SK-N-SH treated with all-trans-retinoic acid at 6 μM for 48 hours (cell line): ENCODE results near the gene COX6A2.
"Not testable (repeated sequence)": the region's sequence is repeated elsewhere in the genome, so short reads cannot be mapped to it uniquely, and the experiment has no call there.

Experiments used
- BACH2 ChIP-seq: fragments of 250-450 bp; sonication (Bioruptor Pico); IDR thresholded peaks from 2 replicates; pipeline ENCODE4 v1.9.0; 2021; ENCODE audit warnings: mild to moderate bottlenecking, borderline replicate concordance
- CSDC2 ChIP-seq: fragments of 250-450 bp; sonication (Bioruptor Pico); IDR thresholded peaks from 2 replicates; pipeline ENCODE4 v1.5.0; 2020; ENCODE audit warnings: mild to moderate bottlenecking, moderate library complexity
- ESRRG ChIP-seq: fragments of 250-450 bp; sonication (Bioruptor Pico); IDR thresholded peaks from 2 replicates; pipeline ENCODE4 v1.6.1; 2021; ENCODE audit warnings: mild to moderate bottlenecking
- PPARA ChIP-seq: fragments of 250-450 bp; sonication (Bioruptor Pico); IDR thresholded peaks from 2 replicates; pipeline ENCODE4 v1.5.0; 2020; ENCODE audit warnings: mild to moderate bottlenecking, borderline replicate concordance
- RARB ChIP-seq: fragments of 250-450 bp; sonication (Bioruptor Pico); IDR thresholded peaks from 2 replicates; pipeline ENCODE4 v1.8.0; 2021; ENCODE audit warnings: mild to moderate bottlenecking, moderate library complexity
- SNAI2 ChIP-seq: fragments of 250-450 bp; sonication (Bioruptor Pico); IDR thresholded peaks from 2 replicates; pipeline ENCODE4 v1.5.0; 2020; ENCODE audit warnings: mild to moderate bottlenecking, moderate library complexity
- ZC3H10 ChIP-seq: fragments of 250-450 bp; sonication (Bioruptor Pico); IDR thresholded peaks from 2 replicates; pipeline ENCODE4 v1.5.1; 2021; ENCODE audit warnings: mild to moderate bottlenecking, moderate library complexity
- ZFP3 ChIP-seq: fragments of 250-450 bp; sonication (Bioruptor Pico); IDR thresholded peaks from 2 replicates; pipeline ENCODE4 v1.5.0; 2020; ENCODE audit warnings: mild to moderate bottlenecking, moderate library complexity
- ZFP30 ChIP-seq: fragments of 450-650 bp; formaldehyde crosslinking; IDR thresholded peaks from 2 replicates; pipeline ENCODE4 v1.5.0; 2022; ENCODE audit warnings: mild to moderate bottlenecking, moderate library complexity
- ZNF565 ChIP-seq: fragments of 450-650 bp; formaldehyde crosslinking; conservative IDR thresholded peaks from 2 replicates; pipeline ENCODE4 v1.5.0; 2020; ENCODE audit warnings: low read depth, mild to moderate bottlenecking, moderate library complexity
- TF ChIP-seq, protein P1 (sequence below): fragments of 250-450 bp; sonication (Bioruptor Pico); IDR thresholded peaks from 2 replicates; pipeline ENCODE4 v1.5.1; 2021; ENCODE audit warnings: mild to moderate bottlenecking, moderate library complexity
- TF ChIP-seq, protein P2 (sequence below): fragments of 250-450 bp; sonication (Bioruptor Pico); IDR thresholded peaks from 2 replicates; pipeline ENCODE4 v1.8.0; 2020; ENCODE audit warnings: mild to moderate bottlenecking, moderate library complexity, borderline replicate concordance

DNA sequence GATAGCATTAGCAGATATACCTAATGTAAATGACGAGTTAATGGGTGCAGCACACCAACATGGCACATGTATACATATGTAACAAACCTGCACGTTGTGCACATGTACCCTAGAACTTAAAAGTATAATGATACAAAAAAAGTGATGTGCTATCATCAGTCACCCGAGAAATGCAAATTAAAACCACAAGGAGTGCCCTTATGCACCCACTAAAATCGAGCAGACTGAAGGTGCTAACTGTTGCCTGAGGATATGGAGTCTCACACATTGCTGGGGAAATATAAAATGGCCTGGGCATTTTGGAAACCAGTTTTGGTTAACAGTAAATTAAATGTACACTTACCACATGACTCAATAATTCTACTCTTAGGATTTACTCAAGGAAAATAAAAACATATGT lies 10.9 kb upstream of the COX6A2 start:
- TF ChIP-seq ZFP3 (CRISPR knock-in tag); RARB; ZFP30 (CRISPR knock-in tag); SNAI2 (CRISPR knock-in tag); ESRRG; ZC3H10 (CRISPR knock-in tag); PPARA (CRISPR knock-in tag); BACH2 (CRISPR knock-in tag); ZNF565 (CRISPR knock-in tag); CSDC2 (CRISPR knock-in tag): not testable (repeated sequence)
- TF ChIP-seq, protein P1, sequence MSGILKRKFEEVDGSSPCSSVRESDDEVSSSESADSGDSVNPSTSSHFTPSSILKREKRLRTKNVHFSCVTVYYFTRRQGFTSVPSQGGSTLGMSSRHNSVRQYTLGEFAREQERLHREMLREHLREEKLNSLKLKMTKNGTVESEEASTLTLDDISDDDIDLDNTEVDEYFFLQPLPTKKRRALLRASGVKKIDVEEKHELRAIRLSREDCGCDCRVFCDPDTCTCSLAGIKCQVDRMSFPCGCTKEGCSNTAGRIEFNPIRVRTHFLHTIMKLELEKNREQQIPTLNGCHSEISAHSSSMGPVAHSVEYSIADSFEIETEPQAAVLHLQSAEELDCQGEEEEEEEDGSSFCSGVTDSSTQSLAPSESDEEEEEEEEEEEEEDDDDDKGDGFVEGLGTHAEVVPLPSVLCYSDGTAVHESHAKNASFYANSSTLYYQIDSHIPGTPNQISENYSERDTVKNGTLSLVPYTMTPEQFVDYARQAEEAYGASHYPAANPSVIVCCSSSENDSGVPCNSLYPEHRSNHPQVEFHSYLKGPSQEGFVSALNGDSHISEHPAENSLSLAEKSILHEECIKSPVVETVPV (CRISPR knock-in tag), result not testable (repeated sequence)
- TF ChIP-seq, protein P2, sequence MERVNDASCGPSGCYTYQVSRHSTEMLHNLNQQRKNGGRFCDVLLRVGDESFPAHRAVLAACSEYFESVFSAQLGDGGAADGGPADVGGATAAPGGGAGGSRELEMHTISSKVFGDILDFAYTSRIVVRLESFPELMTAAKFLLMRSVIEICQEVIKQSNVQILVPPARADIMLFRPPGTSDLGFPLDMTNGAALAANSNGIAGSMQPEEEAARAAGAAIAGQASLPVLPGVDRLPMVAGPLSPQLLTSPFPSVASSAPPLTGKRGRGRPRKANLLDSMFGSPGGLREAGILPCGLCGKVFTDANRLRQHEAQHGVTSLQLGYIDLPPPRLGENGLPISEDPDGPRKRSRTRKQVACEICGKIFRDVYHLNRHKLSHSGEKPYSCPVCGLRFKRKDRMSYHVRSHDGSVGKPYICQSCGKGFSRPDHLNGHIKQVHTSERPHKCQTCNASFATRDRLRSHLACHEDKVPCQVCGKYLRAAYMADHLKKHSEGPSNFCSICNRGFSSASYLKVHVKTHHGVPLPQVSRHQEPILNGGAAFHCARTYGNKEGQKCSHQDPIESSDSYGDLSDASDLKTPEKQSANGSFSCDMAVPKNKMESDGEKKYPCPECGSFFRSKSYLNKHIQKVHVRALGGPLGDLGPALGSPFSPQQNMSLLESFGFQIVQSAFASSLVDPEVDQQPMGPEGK (CRISPR knock-in tag), result not testable (repeated sequence)
